Small intestine (tissue), 16 donors: ENCODE results near the gene GLT6D1. TPM values are rescaled to one million over a fixed set of nuclear protein-coding genes. Genes with fewer than 3 reads are reported as not detected.

Source experiments
- DNase-seq, 2 donors: peaks; one replicate each; pipeline versions ENCODE4 v3.0.0 to v3.0.0-alpha.2; 2013
- FAIRE-seq: peaks from 2 replicates; lab custom pipeline; 2012; peaks lifted over from hg19 to GRCh38; lab: Jason Lieb, UNC
- H3K27ac ChIP-seq, 3 donors: one replicate each; pipeline ENCODE4 v1.5.1; 2013; ENCODE audit warnings: low read length in 2 of 3, mild to moderate bottlenecking in 2 of 3, control low read depth in 1 of 3, inconsistent platforms in 1 of 3, low read depth in 1 of 3, moderate library complexity in 1 of 3
- H3K27me3 ChIP-seq, 3 donors: one replicate each; pipeline ENCODE4 v1.6.1; 2013; ENCODE audit warnings: low read length in 3 of 3, inconsistent platforms in 1 of 3; ENCODE audit not compliant: control insufficient read depth in 3 of 3, insufficient read depth in 3 of 3
- H3K36me3 ChIP-seq, 3 donors: one replicate each; pipeline ENCODE4 v1.6.1; 2013; ENCODE audit warnings: low read length in 3 of 3, inconsistent platforms in 1 of 3, low read depth in 1 of 3, mild to moderate bottlenecking in 1 of 3, moderate library complexity in 1 of 3; ENCODE audit not compliant: control insufficient read depth in 3 of 3, insufficient read depth in 2 of 3
- H3K4me1 ChIP-seq, 3 donors: one replicate each; pipeline ENCODE4 v1.6.1; 2013; ENCODE audit warnings: low read length in 2 of 3, inconsistent platforms in 1 of 3, low read depth in 1 of 3, mild to moderate bottlenecking in 1 of 3, moderate library complexity in 1 of 3; ENCODE audit not compliant: control insufficient read depth in 3 of 3, insufficient read depth in 2 of 3
- H3K4me3 ChIP-seq, 3 donors: one replicate each; pipeline ENCODE4 v1.5.1; 2013; ENCODE audit warnings: low read length in 3 of 3, control low read depth in 1 of 3, inconsistent platforms in 1 of 3, low read depth in 1 of 3, mild to moderate bottlenecking in 1 of 3, moderate library complexity in 1 of 3
- H3K9me3 ChIP-seq, 2 donors: one replicate each; pipeline ENCODE4 v1.6.1; 2013; ENCODE audit warnings: low read depth in 1 of 2, low read length in 1 of 2; ENCODE audit not compliant: control insufficient read depth in 2 of 2, insufficient read depth in 1 of 2
- WGBS, 3 donors: extraction: QIAGEN DNeasy Blood & Tissue Kit; methylation state at CpG; one replicate each; pipeline ENCODE4 v1.1.7; 2013; 5-methylcytosine and 5-hydroxymethylcytosine counted together
- long read RNA-seq, 10 donors: transcript quantifications; one replicate each; lab custom pipeline, GENCODE V29; 2026
- polyA plus RNA-seq, 4 donors: library from polyadenylated mRNA; stranded (reverse) in 3 of 4; unstranded in 1 of 4; fragments of 200-250 nt in 3 of 4; fragments of 120-200 nt in 1 of 4; gene quantifications; one replicate each; pipeline versions ENCODE4 v1.2.1 to v1.2.3, GENCODE V29; 2013
- donor health status: healthy with polysubstance abuse.
- donor health status: control.
- donor health status: control.
- donor health status: Bipolar disorder and iron deficiency.
- donor health status: healthy.

GLT6D1 gene, protein sequence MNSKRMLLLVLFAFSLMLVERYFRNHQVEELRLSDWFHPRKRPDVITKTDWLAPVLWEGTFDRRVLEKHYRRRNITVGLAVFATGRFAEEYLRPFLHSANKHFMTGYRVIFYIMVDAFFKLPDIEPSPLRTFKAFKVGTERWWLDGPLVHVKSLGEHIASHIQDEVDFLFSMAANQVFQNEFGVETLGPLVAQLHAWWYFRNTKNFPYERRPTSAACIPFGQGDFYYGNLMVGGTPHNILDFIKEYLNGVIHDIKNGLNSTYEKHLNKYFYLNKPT
- polyA plus RNA-seq, result not detected
- long read RNA-seq, donor 1, result 0 reads
- long read RNA-seq, donor 2, result 0 reads
- long read RNA-seq, donor 3, result 0 reads
- long read RNA-seq, donor 4, result 0 reads
- long read RNA-seq, donor 5, result 0 reads
- long read RNA-seq, donor 6, result 0 reads
- long read RNA-seq, donor 7, result 0 reads
- long read RNA-seq, donor 8, result 0 reads
- long read RNA-seq, donor 9, result 0 reads
- long read RNA-seq, donor 10, result 0 reads

DNA sequence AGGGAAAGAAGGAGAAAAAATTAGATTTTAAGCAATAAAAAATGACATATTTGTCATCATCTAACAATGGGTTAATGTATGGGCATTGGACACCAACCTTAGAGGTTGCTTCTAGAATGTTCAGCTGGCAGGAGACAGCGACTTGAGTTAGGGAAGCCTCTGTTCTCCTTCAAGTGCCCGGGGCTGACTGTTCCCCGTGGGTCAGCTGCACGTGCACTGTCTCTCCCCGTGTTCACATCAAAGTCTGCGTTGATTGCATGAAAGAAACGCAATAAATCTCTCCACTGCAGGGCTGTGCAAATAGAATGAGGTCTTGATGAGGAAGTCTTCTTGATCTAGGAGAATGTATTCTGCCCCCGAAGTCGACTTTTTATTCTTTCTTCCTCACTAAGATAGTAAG, at the start of gene GLT6D1:
TSS of gene GLT6D1 (minus strand) at position 345 of the 400 bp plus-strand sequence. CDS start 353 bp downstream, outside the sequence.
- H3K27me3 ChIP-seq, result peaks cover 0 to 4% (median 0%) of the 10 kb centered on the region in 3 donors
- no peak within 1 kb of the TSS for H3K4me3 ChIP-seq
- 75 to 78% (median 77%) methylated on average over 9 of the region's 9 CpGs for WGBS, 3 donors
- no peaks in the 10 kb centered on the region for H3K36me3 ChIP-seq
- H3K27ac ChIP-seq, result no peak within 1 kb of the TSS
- no peaks in the 10 kb centered on the region for H3K9me3 ChIP-seq
- DNase-seq, result no peak
- no peak for FAIRE-seq
- no peaks in the 10 kb centered on the region for H3K4me1 ChIP-seq

DNA sequence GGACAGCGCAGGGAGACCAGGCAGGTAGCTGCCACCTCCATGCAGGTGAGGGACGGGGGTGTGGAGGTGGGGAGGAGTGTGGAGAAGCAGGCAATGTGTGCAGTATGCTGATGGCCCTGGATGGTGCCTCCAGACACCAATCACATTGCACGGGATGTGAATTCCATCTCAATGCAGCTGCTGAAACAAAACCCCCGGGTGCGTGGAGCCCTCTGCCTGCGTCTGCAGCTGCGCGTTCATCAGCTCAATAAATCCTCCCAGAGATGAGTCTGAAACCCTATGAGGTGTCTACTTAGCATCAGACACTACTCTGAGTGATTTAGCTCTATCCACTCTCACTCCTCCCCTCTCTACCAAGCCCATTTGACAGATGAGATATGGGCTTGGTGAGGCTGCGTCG, 49.7 kb upstream of the GLT6D1 start:
- Histone ChIP-seq H3K27me3 (no peaks in the 10 kb centered on the region), H3K36me3 (no peaks in the 10 kb centered on the region), H3K4me1 (no peaks in the 10 kb centered on the region), H3K27ac (no peak overlapping the region), H3K4me3 (no peak overlapping the region), H3K9me3 (no peaks in the 10 kb centered on the region)
- DNase-seq (no peak), FAIRE-seq (no peak)
- WGBS, 3 donors, result 78 to 82% (median 79%) methylated on average over 10 of the region's 10 CpGs

DNA sequence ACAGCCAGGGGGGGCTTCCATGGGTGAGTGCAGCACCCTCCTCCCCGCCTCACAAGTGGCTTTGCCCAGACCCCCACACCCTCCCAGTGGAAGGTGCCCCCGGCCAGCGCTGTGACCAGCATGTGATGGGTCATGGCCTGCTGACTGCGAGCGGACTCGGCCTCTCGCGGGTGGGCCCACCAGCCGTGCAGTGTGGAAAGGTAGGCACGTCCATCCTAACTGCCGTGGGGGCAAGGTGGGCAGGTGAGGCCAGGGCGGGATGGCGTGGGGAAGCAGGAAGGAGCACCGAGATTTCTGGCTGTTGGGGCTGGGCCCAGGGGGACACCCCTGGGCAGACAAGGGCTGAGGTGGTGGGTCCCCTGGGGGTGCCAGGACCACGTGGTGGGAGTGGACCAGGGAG, 47.9 kb upstream of the GLT6D1 start:
- WGBS, 3 donors, result 80 to 87% (median 84%) methylated on average over 15 of the region's 15 CpGs
- Histone ChIP-seq H3K27ac (no peak overlapping the region), H3K4me3 (no peak overlapping the region), H3K27me3 (no peaks in the 10 kb centered on the region), H3K4me1 (no peaks in the 10 kb centered on the region), H3K36me3 (no peaks in the 10 kb centered on the region), H3K9me3 (no peaks in the 10 kb centered on the region)
- no peak for FAIRE-seq
- DNase-seq, result no peak

DNA sequence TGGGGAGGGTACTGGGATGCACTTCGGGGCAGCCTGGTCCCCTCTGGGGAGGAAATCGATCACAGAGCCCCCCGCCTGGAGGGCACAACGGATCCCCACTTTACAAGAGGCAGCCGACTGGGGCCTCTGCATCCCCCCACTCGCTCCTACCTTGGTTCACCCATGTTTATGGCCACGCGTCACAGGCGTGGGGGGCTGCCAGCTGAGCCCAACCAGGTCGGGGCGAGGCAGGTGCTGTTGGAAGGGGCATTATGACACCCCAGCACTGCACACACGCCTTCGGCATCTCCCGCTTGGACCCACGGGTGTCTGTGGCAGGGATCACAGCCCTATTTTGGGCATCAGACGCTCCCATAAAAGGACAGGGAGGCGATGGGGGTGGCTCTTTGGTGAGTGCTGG, 45.4 kb upstream of the GLT6D1 start:
- Histone ChIP-seq H3K27me3 (no peaks in the 10 kb centered on the region), H3K27ac (no peak overlapping the region), H3K36me3 (no peaks in the 10 kb centered on the region), H3K4me3 (no peak overlapping the region), H3K9me3 (no peaks in the 10 kb centered on the region), H3K4me1 (no peaks in the 10 kb centered on the region)
- 67 to 79% (median 70%) methylated on average over 17 of the region's 17 CpGs for WGBS, 3 donors
- DNase-seq (no peak), FAIRE-seq (no peak)

DNA sequence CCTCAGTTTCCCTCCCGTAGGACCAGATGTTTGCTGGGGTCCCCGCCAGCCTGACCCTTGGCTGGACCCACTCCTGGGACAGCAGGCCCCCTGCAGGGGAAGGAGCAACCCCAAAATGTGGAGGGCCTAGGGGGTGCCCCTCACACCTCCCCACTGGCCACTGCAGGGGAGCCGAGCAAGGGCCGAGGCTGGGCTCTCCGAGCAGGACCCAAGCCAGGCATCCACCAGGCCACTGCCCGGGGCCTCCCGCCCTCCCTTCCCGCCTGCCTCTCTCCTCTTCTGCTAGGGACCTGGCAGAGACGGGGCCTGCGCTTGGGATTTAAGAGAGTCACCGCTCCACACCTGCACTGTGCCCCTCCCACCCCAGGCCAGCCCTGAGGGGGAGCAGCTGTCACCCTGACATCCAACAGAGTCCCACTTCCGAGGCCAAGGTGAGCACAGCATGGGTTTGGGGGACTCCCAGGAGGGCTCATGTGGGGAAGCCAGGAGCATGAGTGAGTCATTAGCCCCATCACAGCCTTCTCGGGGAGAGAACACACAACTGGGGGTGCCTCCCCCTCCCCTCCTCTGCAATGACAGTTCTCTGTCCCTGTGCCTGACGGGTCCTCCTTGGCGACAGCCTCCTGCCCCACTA, 44.2 kb upstream of the GLT6D1 start:
- Histone ChIP-seq H3K27me3 (no peaks in the 10 kb centered on the region), H3K4me1 (no peaks in the 10 kb centered on the region), H3K4me3 (no peak overlapping the region), H3K36me3 (no peaks in the 10 kb centered on the region), H3K27ac (no peak overlapping the region), H3K9me3 (no peaks in the 10 kb centered on the region)
- FAIRE-seq, result no peak
- DNase-seq, result no peak
- 68 to 74% (median 71%) methylated on average over 15 of the region's 15 CpGs for WGBS, 3 donors

DNA sequence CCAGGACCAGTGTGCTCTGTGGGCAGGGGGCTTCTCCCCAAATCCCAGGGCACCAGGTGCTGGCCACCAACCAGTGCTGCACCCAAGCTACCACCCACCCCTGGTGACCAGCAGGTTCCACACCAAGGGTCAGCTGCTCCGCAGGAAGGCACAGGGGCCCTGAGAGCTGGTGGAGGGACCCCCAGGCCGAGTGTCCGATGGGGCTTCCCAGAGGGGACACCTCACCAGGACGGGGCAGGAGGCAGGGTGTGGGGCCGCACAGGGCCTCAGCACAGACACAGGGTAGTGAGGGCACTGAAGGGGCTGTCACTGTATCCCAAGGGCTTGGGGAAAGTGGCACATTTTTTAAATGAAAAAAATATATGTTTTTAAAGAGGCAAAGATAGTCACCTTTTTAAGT, 41.8 kb upstream of the GLT6D1 start:
- Histone ChIP-seq H3K4me3 (no peak overlapping the region), H3K36me3 (no peaks in the 10 kb centered on the region), H3K4me1 (no peaks in the 10 kb centered on the region), H3K9me3 (no peaks in the 10 kb centered on the region), H3K27me3 (no peaks in the 10 kb centered on the region), H3K27ac (no peak overlapping the region)
- 76 to 84% (median 79%) methylated on average over 5 of the region's 5 CpGs for WGBS, 3 donors
- DNase-seq (no peak), FAIRE-seq (no peak)

DNA sequence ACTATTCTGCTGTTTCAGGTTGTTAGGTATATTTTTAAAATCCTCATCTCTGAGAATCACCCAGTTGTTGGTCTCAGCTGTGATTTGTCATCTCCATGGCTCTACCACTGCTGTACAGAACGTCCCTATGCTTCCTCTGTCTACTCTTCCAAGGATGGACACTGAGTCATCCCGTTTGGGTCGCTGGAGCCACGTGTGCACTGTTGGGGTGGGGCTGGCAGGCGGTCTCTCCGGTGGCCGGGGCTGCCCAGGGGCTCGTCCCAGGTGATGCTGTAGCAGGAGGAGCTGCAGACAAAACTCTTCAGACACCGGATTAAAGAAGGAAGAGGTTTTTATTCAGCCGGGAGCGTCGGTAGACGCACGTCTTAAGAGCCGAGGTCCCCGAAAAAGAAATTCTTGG, 40.7 kb upstream of the GLT6D1 start:
- H3K27ac ChIP-seq, result no peak overlapping the region
- no peaks in the 10 kb centered on the region for H3K27me3 ChIP-seq
- no peak overlapping the region for H3K4me3 ChIP-seq
- DNase-seq, result no peak
- H3K36me3 ChIP-seq, result no peaks in the 10 kb centered on the region
- FAIRE-seq, result no peak
- 68 to 75% (median 74%) methylated on average over 16 of the region's 16 CpGs for WGBS, 3 donors
- no peaks in the 10 kb centered on the region for H3K4me1 ChIP-seq
- H3K9me3 ChIP-seq, result no peaks in the 10 kb centered on the region

DNA sequence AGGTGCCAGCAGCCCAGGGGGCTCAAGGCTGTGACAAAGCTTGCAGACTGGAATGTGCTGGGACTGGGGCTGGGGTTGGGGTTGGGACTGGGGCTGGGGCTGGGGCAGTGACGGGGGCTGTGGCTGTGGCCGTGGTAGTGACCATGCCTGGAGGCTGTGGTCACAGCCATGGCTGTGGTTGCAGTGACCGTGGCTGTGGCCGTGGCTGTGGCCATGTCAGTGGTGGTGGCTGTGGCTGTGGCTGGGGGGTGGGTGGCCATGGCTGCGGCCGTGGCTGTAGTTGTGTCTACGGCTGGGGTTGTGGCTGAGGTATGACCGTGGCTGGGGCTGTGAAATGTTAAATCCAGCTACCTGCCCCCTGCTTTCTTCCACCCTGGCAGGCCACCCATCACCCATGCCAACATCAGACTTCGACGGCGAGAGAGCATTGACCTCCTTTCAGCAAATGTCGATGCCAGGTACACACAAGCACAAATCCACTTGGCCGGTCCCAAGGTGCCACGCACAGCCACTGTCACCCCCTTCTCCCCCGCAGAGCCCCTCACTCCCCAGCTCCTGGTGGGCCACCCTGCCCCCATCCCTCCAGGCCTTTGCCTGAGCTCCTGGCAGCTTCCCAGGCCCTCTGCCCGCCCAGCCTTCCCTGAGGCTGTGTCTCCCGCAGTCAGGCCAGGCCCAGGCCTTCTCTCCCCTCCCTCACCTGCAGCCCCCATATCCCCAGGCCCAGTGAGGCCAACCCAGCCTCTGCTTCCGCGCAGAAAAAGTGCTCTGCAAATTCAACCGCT, 39.1 kb upstream of the GLT6D1 start:
- 87 to 89% (median 89%) methylated on average over 18 to 20 of the region's 20 CpGs for WGBS, 3 donors
- H3K4me3 ChIP-seq, result no peak overlapping the region
- FAIRE-seq (no peak), DNase-seq (no peak)
- H3K27me3 ChIP-seq, result no peaks in the 10 kb centered on the region
- no peak overlapping the region for H3K27ac ChIP-seq
- no peaks in the 10 kb centered on the region for H3K4me1 ChIP-seq
- no peaks in the 10 kb centered on the region for H3K9me3 ChIP-seq
- H3K36me3 ChIP-seq, result no peaks in the 10 kb centered on the region
